GM23338 (cell line): ENCODE measurements around the gene SHMT1.

Experiments used
- EZH2 ChIP-seq: fragments of 200-600 bp; sonication (generic); IDR thresholded peaks from one replicate; pipeline ENCODE4 v1.8.0; 2017; ENCODE audit warnings: antibody characterized with exemption, mild to moderate bottlenecking, low read depth; ENCODE audit not compliant: unreplicated experiment
- EZH2phosphoT487 ChIP-seq: fragments of 200-600 bp; sonication (generic); IDR thresholded peaks from one replicate; pipeline ENCODE4 v1.8.1; 2018; ENCODE audit warnings: antibody characterized with exemption; ENCODE audit not compliant: unreplicated experiment
- JUNB ChIP-seq: IDR thresholded peaks from one replicate; pipeline ENCODE4 v1.6.1; 2016; ENCODE audit warnings: antibody characterized with exemption; ENCODE audit not compliant: unreplicated experiment
- POLR2AphosphoS5 ChIP-seq: IDR thresholded peaks from 2 replicates; pipeline ENCODE4 v1.6.1; 2016; ENCODE audit warnings: antibody characterized with exemption, low read depth
- TF ChIP-seq, protein P1 (sequence below), 2 experiments: fragments of 200-600 bp in 1 of 2; sonication (generic) in 1 of 2; conservative IDR thresholded peaks; 2 replicates each; pipeline versions ENCODE4 v1.5.1 to v1.6.1; 2016 to 2017; ENCODE audit warnings: antibody characterized with exemption in 2 of 2, low read depth in 2 of 2, mild to moderate bottlenecking in 2 of 2, moderate library complexity in 1 of 2

DNA sequence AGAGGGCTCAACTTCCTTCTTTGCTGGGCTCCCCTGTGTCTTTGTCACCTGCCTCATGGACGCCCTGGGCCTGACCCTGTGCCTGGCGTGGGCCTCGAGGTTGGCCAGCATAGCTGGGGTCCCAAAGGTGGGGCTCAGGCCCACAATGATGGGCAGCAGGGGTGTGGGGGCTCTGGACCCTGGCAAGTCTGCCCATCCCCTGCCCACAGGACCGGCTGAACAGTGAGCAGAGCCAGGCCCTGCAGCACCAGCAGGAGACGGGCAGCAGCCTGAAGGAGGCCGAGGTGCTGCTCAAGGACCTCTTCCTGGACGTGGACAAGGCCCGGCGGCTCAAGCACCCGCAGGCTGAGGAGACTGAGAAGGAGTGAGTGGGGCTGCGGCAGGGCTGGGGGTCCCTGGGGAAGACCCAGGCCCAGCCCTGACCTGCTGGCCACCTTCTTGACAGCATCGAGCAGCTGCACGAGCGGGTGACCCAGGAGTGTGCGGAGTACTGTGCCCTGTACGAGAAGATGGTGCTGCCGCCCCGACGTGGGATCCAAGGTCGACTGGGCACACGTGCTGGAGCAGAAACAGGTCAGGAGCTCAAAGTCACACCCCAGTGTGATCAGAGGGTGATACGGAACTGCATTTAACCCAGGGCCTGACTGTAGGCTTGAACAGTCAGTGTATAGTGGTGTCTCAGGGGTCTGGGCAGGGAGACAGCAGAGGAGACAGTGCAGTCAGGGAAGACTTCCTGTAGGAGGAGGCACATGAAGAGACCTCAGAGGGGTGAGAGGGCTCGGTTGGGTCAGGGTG lies 18.0 kb upstream of the SHMT1 start:
- TF ChIP-seq, protein P1, sequence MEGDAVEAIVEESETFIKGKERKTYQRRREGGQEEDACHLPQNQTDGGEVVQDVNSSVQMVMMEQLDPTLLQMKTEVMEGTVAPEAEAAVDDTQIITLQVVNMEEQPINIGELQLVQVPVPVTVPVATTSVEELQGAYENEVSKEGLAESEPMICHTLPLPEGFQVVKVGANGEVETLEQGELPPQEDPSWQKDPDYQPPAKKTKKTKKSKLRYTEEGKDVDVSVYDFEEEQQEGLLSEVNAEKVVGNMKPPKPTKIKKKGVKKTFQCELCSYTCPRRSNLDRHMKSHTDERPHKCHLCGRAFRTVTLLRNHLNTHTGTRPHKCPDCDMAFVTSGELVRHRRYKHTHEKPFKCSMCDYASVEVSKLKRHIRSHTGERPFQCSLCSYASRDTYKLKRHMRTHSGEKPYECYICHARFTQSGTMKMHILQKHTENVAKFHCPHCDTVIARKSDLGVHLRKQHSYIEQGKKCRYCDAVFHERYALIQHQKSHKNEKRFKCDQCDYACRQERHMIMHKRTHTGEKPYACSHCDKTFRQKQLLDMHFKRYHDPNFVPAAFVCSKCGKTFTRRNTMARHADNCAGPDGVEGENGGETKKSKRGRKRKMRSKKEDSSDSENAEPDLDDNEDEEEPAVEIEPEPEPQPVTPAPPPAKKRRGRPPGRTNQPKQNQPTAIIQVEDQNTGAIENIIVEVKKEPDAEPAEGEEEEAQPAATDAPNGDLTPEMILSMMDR (conservative IDR thresholded peaks at IDR 0.05; ENCODE audit: low read depth in 2 of 2), result no peak
- TF ChIP-seq JUNB, result no peak
- no peak for TF ChIP-seq EZH2
- TF ChIP-seq EZH2phosphoT487, result no peak
- TF ChIP-seq POLR2AphosphoS5, result no peak
